Astrocyte of the spinal cord (primary cell): ENCODE measurements around the gene FZD1.

Experiments
- DNase-seq: peaks from one replicate; pipeline ENCODE4 v3.0.0; 2011; ENCODE audit warnings: low read depth, low spot score
- H3K4me3 ChIP-seq: 2 replicates; pipeline ENCODE4 v1.5.1; 2011; ENCODE audit warnings: low read depth, mild to moderate bottlenecking, low read length, moderate library complexity
- in situ Hi-C: cut with HindIII; loops from 2 replicates; pipeline ENCODE4 v1.10.0; 2017; ENCODE audit warnings: low sequenced_read_pairs
- TF ChIP-seq, protein P1 (sequence below): IDR thresholded peaks from 2 replicates; pipeline ENCODE4 v1.5.1; 2012; ENCODE audit warnings: low read depth, mild to moderate bottlenecking, low read length, inconsistent platforms

Gene FZD1

DNA sequence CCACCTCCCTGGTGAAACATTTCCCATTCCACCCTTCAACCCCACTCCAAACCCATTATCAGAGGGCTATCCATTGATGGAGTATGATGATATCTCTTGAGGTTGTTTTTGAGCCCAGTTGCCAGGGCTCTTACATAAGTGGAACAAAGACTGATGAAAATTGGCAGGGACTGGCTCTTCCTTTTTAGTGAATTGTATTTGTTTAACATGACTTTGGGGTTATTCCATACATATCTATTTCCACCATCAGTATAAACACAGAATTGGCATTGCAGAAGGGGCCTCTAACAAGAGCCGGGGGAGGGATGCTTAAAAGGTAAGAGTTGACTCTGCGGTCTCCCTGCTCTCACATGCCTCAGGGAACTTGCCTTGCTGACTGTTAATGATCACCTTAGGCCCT, 28.9 kb downstream of the FZD1 start:
- in situ Hi-C loops = no loop called here
- H3K4me3 ChIP-seq = no peak overlapping the region
- DNase-seq = no peak
- TF ChIP-seq, protein P1, sequence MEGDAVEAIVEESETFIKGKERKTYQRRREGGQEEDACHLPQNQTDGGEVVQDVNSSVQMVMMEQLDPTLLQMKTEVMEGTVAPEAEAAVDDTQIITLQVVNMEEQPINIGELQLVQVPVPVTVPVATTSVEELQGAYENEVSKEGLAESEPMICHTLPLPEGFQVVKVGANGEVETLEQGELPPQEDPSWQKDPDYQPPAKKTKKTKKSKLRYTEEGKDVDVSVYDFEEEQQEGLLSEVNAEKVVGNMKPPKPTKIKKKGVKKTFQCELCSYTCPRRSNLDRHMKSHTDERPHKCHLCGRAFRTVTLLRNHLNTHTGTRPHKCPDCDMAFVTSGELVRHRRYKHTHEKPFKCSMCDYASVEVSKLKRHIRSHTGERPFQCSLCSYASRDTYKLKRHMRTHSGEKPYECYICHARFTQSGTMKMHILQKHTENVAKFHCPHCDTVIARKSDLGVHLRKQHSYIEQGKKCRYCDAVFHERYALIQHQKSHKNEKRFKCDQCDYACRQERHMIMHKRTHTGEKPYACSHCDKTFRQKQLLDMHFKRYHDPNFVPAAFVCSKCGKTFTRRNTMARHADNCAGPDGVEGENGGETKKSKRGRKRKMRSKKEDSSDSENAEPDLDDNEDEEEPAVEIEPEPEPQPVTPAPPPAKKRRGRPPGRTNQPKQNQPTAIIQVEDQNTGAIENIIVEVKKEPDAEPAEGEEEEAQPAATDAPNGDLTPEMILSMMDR = no peak

DNA sequence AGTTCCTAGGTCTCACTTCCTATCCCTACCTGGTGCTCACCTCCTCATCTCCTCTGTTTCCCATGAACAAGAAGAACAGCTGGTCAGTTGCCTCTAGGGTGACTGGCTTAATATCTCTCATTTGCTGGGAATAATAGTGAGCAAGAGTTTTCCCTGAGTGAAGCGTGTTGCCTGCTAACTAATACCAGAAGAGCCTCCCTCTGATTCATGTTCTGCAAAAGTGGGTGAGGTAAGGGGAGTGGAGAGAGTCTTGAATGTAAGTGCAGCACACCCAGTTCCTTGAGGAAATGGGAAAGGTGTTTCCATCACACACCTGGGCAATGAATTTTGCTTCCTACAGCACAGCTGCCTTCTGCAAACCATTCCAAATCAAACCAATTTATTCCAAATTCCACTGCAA, 29.6 kb downstream of the FZD1 start:
- TF ChIP-seq, protein P1 = no peak
- in situ Hi-C loops = no loop called here
- H3K4me3 ChIP-seq = no peak overlapping the region
- DNase-seq = no peak

DNA sequence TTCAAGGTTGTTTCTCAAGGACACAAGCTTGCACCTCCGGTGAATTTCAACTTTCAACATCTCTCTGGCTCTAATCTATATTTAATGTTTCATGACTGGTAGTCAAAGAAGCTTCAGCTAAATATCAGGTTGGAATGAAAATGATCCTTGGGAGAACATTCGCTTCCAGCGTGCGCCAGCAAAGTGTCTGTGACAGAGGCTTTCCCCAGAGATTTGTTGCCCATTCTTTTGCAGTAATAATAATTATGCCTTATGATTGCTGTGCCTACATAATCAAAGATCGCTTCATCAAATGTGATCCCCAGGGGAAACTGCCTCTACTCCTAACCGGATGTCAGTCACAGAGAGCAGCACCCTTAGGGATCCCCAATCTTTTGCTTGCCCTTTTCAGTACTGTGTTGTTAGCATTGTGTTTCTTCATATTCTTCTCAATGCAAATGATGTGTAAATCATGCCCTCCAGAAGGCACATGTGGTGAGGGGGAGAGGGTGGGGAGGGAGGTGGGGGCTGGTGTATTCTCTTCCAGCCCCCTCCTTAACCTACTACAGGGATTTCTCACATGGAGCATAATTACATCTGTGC, 30.5 kb downstream of the FZD1 start:
- DNase-seq = no peak
- TF ChIP-seq, protein P1 = no peak
- in situ Hi-C loops = no loop called here
- H3K4me3 ChIP-seq = no peak overlapping the region

DNA sequence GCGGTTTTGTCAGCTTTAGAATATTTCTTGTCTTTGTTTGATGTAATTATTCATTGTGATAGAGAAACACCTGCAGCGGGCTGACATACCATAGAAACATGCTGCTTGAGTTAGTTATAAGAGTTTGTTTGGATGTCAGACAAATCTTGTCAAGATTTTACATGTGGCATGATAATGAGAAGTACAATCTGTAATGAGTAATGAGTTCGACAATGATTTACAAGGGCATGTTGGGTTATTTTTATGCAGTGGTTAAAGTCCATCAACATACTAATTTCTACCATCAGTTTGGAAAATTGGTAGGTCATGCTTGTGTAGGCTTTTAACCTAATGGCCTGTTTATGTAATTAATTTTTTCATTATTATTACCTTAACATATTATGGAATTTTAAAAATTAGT, 31.3 kb downstream of the FZD1 start:
- TF ChIP-seq, protein P1 = no peak
- no peak for DNase-seq
- no peak overlapping the region for H3K4me3 ChIP-seq
- in situ Hi-C loops = no loop called here

DNA sequence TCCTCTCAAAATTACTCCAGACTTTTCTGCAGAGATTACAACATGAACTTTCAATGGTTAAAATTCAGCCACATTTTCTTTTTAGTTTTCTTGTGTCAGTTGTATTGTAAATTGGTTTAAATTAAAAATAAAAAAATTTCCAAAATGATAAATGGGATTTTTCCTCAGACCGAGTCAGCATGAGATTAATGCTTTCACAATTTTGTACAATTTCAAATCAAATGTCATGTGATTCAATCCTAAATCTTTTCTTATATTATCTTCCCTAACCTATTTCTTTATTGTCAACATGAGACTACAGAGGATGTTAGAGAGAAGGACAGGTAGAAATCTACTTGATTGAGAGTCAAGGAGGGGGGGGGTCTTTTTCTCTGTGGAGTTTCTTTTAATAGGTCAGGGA, 33.7 kb downstream of the FZD1 start:
- no peak for DNase-seq
- no peak overlapping the region for H3K4me3 ChIP-seq
- TF ChIP-seq, protein P1 = no peak
- in situ Hi-C loops = no loop called here

DNA sequence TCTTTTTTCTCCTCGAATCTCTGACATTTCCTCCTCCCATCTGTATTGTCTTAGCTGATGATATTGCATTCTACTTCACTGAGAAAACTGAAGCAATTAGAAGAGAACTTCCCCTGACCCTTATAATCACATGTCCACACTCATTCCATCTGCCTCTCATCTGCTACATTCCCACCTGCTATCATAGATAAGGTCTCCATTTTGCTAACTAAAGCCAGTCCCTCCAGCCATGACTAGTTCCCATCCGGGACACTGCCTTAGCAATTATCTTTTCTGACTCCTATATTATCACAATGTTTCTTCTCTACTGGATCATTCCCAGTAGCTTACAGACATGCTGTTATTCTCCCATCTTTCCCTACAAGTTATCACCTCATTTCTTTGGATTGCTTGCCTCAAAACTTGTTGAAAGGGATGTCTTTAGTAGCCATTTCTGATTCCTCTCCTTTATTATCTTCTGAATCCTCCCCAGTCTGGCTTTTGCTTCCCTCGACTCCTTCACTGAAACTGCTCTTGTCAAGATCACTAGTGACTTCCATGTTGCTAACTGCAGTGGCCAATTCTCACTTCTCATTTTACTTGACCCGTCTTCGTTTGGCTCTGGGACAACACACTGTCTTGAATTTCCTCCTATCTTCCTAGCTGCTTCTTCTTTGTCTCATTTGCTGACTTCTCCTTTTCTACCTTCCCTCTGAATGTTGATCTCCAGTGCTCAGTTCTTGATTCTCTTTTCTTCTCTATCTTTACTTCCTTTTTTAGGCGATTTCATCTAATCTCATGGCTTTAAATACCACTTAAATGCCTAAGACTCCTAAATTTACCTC, 35.9 kb downstream of the FZD1 start:
- in situ Hi-C loops = no loop called here
- DNase-seq = no peak
- TF ChIP-seq, protein P1 = no peak
- no peak overlapping the region for H3K4me3 ChIP-seq
